T-helper 2 cell treated with Interferon-gamma antibody and Interleukin-4, amounts not matched to agents 100 ng/mL and 5 ng/mL, for 36 hours (primary cell): ENCODE measurements around the gene PRPH2. TPM values are rescaled to one million over a fixed set of nuclear protein-coding genes. Genes with fewer than 3 reads are reported as not detected.

Source experiments
- intact Hi-C: fragments of 100-400 bp; cut with micrococcal nuclease; formaldehyde crosslinking; loops from one replicate; pipeline ENCODE4 v1.15.1; 2023
- total RNA-seq: library from RNA; stranded (reverse); gene quantifications from 2 replicates; pipeline ENCODE4 v1.2.3, GENCODE V29; 2022

Gene PRPH2
- total RNA-seq, 1 donor from 2014 or later = not detected

DNA sequence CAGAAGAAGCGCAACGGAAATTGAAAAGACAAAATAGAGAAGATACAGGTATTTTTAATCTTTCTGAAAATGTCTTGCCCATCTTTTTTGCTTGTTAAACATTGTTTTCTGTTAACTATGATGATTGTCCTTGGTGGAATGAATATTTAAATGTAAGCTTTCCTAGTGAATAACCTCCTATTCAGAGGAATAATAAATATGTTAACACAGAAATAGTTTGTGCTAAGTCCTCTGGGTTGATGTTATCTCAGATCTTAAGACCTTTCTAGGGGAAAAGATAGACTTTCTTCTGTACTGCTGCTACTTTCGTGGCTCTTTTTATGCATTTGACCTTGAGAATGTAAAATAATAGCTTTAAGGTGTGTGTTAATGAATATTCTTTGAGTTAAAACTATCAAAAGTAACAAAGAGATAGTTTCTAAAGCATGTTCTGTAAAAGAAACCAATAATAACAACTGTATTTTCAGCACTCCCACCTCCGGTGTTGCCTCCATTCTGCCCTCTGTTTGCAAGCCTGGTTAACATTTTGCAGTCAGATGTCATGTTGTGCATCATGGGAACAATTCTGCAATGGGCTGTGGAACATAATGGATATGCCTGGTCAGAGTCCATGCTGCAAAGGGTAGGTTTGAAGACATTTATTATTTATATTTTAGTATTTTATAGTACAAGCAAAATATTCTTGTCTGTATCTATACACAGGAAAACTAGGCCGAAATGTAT is 70.2 kb downstream of the PRPH2 start:
- intact Hi-C loops = no loop called here

Other genes with a start within 250 kb of the PRPH2 start
- gene UBR2, start 158.6 kb downstream of the PRPH2 start, total RNA-seq = 29.7 and 30.0 TPM in 2 replicates
- gene TBCC, start 23.5 kb upstream of the PRPH2 start, total RNA-seq = 28.7 and 29.0 TPM in 2 replicates
- gene BICRAL, start 59.5 kb upstream of the PRPH2 start, total RNA-seq = 21.8 and 22.3 TPM in 2 replicates
- 91.0 and 94.7 TPM in 2 replicates for gene RPL7L1, start 157.0 kb upstream of the PRPH2 start, total RNA-seq
- gene PTCRA, start 193.5 kb upstream of the PRPH2 start, total RNA-seq = not detected in 2 replicates
- gene CNPY3, start 206.9 kb upstream of the PRPH2 start, total RNA-seq = 54.1 and 55.3 TPM in 2 replicates
- 0.98 and 1.00 TPM in 2 replicates for gene GNMT, start 238.2 kb upstream of the PRPH2 start, total RNA-seq